A204.1 (cell line): ENCODE results near the gene PDE8B.

Source experiments
- FAIRE-seq: peaks from 2 replicates; lab custom pipeline; 2012; peaks lifted over from hg19 to GRCh38; lab: Jason Lieb, UNC

PDE8B gene

GRCh38 chr5:77295863-77296378 is 85.4 kb downstream of the PDE8B start:
- no peak for FAIRE-seq

GRCh38 chr5:77298146-77298545 is 87.7 kb downstream of the PDE8B start:
- no peak for FAIRE-seq

- no peak for FAIRE-seq
Observed at GRCh38 chr5:77300451-77300850, 90.0 kb downstream of the PDE8B start.

GRCh38 chr5:77301447-77301883 is 91.0 kb downstream of the PDE8B start:
- FAIRE-seq, result no peak

GRCh38 chr5:77302247-77302646 is 91.8 kb downstream of the PDE8B start:
- no peak for FAIRE-seq

- no peak for FAIRE-seq
Observed at GRCh38 chr5:77302653-77303052, 92.2 kb downstream of the PDE8B start.

GRCh38 chr5:77304388-77304787 is 93.9 kb downstream of the PDE8B start:
- FAIRE-seq, result no peak

- no peak for FAIRE-seq
Observed at GRCh38 chr5:77305222-77305846, 94.9 kb downstream of the PDE8B start.

GRCh38 chr5:77305956-77306355 is 95.5 kb downstream of the PDE8B start:
- FAIRE-seq, result no peak

- FAIRE-seq, result no peak
Observed at GRCh38 chr5:77306531-77306930, 96.1 kb downstream of the PDE8B start.

- no peak for FAIRE-seq
Observed at GRCh38 chr5:77308154-77308960, 97.9 kb downstream of the PDE8B start.

GRCh38 chr5:77309140-77309539 is 98.7 kb downstream of the PDE8B start:
- FAIRE-seq, result no peak

GRCh38 chr5:77310494-77311213 is 100.2 kb downstream of the PDE8B start:
- FAIRE-seq, result no peak

GRCh38 chr5:77311214-77311571 is 100.7 kb downstream of the PDE8B start:
- no peak for FAIRE-seq

GRCh38 chr5:77312413-77312812 is 101.9 kb downstream of the PDE8B start:
- FAIRE-seq, result no peak

GRCh38 chr5:77316871-77317661 is 106.6 kb downstream of the PDE8B start:
- FAIRE-seq, result no peak

- no peak for FAIRE-seq
Observed at GRCh38 chr5:77318060-77318459, 107.6 kb downstream of the PDE8B start.

GRCh38 chr5:77319117-77319804 is 108.8 kb downstream of the PDE8B start:
- no peak for FAIRE-seq

GRCh38 chr5:77321793-77322394 is 111.4 kb downstream of the PDE8B start:
- FAIRE-seq, result no peak

- no peak for FAIRE-seq
Observed at GRCh38 chr5:77322406-77322805, 111.9 kb downstream of the PDE8B start.

GRCh38 chr5:77325921-77326541 is 115.6 kb downstream of the PDE8B start:
- no peak for FAIRE-seq
